Stimulated activated CD4-positive, alpha-beta T cell treated with anti-CD3 and anti-CD28 coated beads, Interleukin-4, amount 100 ng/mL, for 48 hours (primary cell): ENCODE measurements around the gene SMTNL2.
A peak's percentile ranks its signal among the peaks of the same experiment; 100 is the strongest.
"Not testable (repeated sequence)": the region's sequence is repeated elsewhere in the genome, so short reads cannot be mapped to it uniquely, and the experiment has no call there.

Experiments used
- DNase-seq, 2 donors: peaks; one replicate each; pipeline ENCODE4 v3.0.0-alpha.2; 2020; ENCODE audit warnings: low read depth in 2 of 2

SMTNL2 gene

GRCh38 chr17:4634976-4635375 lies 50.6 kb downstream of the SMTNL2 start:
- DNase-seq: no peak

- no peak for DNase-seq
Observed at GRCh38 chr17:4635823-4636375, 51.6 kb downstream of the SMTNL2 start.

DNA sequence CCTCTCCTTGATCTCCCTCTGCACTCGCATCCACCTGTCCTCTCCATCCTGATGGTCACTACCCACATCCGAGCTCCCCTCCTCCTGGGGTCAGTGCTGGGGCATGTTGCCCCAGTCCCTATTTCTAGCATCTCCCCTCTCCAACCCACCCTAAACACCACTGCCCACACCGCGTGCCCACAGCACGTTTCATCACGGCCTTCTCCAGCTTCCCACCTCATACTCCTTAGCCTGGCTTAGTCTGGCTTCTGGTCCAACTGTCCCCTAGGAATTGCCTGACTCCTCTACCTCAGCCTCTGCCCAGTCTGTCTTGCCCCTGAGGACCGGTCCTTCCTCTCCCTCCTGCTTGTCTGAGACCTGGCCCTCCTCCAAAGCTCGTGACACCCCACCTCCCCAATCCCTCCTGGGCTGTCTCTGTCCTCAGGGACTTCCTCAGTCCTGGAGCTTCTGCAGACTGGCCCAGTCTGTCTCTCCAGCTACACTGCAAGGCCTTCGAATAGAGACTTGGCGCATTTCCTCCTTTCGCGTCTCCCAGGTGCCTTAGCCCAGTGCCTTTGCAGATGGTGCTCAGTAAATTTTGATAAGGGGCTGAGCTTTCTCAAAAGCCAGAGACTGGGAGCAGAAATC lies 52.3 kb downstream of the SMTNL2 start:
- no peak for DNase-seq

- DNase-seq: not testable (repeated sequence)
Observed at GRCh38 chr17:4638766-4639165, 54.4 kb downstream of the SMTNL2 start.

DNA sequence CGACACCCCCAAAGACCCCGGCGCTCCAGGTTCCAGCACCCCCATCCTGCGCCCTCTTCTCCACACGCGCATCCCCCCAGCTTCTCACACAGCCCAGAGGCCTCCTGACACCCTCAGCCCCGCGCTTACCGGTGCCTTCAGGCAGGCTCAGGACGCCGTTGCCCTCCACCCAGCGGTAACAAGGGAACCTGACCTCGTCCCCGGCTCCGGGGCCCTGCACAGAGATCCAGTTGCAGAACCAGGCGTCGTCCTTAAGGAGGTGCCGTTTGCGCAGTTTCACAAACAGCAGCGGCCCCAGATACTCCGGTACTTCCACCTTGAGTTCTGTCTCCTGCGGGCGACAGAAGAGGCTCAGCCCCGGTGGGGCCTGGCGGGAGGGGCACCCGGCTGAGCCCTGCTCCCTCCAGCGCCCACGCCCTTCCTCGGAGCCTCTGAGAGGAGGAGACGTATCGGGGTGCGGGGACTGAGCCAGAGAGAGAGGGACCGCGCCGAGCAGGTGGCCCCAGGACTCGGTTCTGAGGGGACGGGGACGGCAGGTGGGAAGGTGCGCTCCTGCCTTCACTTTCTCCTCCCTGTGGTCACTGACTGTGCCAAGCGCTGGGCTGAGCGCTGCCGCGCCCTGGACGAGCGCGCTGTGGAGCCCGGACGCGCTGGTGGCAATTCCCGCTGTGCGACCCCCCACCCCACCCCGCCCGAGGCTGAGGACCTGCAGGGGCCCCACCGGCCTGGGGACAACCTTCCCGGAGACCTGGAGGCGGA lies 55.2 kb downstream of the SMTNL2 start:
- peak; percentile 27 to 33 for DNase-seq

DNA sequence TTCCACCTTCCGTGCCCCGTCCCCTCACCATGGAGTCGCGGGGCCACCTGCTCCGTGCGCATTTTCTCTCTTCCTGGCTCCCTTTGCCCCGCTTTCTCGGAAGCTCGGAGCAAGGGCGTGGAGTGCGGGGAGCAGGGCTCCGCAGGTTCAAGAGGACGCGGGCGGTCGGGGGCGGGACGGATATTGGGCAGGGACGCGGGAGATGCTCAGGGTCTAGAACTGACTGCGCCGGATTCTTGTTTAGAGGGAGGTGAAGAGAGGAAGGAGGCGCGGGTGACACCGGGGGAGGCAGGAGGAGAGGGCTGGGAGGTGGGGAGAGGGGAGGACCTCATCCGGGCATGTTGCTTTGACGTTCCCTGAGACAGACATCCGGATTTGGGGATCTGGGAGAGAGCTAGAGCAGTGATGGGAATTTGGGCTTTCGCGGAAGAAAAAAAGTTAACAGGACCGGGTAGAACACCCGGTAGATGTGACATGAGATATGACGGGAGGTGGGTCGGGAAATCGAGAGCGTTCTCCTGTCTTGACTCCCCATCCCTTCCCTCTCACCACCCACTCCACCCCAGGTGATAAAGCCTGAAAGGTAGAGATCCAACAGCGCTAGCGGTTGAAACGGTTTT lies 56.4 kb downstream of the SMTNL2 start:
- not testable (repeated sequence) for DNase-seq

DNA sequence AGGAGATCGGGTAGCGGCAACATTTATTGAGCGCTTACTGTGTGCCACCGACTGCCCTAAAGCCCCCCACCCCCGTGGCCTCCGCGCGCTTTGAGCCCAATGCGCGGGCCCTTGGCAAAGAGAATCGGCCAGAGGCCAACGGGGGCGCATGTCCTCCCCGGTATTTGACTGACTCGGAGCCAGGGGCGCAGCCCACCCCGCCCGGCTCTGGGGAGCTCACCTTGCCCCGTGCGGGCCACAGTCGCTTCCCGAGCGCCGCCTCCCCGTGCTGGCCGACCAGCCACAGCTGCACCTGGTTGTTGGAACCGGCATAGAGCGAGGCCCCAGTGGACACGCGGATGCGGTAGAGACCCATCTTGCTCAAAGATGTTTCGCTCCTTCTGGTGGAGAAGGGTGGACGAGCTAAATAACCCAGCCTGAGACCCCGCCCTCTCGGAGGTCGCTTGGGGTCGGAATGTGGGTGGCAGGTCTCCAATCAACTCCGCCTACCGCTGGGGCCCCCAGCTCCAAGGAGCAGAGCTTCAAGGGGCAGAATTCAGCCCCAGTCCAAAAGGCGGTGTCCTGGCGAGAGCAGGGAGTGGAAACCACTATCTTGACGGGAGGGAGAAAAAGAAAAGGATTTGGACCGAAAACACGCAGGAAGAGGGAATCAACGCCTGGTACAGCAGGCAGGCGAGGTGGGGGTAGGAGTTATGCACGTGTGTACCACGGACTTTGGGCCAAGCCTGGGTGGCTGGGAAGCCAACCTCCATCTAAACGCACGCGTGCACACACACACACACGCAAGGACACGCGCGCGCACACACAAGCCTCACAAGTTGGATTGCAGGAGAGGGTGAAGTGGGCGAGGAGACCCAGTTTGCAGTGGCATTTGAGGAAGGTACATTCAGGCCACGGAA lies 57.2 kb downstream of the SMTNL2 start, which contains the start of gene ALOX15:
Gene ALOX15 (minus strand): TSS at position 382 of the 899 bp plus-strand sequence. CDS start 27 bp downstream, at position 355.
- no peak for DNase-seq

DNA sequence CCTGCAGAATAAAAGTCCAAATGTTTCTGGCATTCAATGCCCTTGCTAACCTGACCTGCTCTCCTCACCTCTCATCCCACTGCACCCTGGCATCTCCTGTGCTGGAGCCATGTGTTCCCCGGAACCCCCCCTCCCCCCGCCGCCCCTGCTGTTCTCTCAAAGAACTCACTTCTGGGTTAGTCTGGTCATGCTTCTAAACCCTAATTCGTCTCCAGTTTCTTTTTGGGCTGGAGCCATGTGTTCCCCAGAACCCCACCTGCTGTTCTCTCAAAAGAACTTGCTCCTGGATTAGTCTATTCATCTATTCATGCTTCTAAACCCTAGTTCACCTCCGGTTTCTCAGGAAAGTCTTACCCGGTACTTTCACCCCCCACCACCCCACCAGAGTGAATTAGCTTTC lies 58.0 kb downstream of the SMTNL2 start:
- DNase-seq: no peak

DNA sequence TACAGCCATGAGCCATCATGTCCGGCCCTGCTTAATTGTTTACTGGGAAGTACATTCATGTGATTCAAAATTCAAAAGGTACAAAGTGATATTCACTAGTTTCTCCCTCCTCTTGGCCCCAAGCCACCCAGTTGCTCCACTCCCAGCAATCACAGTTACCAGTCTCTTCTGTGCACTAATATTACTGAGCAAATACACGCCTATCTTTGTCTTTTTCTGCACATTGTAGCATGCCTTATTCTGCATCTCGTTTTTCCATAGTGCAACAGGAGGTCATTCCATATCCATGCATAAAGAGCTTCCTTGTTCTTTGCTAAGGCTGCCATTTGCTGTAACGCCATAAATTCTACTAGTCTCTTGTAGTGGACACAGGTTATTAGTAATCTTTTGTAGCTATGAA lies 59.3 kb downstream of the SMTNL2 start:
- no peak for DNase-seq

GRCh38 chr17:4645642-4646041 lies 61.3 kb downstream of the SMTNL2 start:
- no peak for DNase-seq

- no peak for DNase-seq
Observed at GRCh38 chr17:4648741-4649140, 64.4 kb downstream of the SMTNL2 start.

DNA sequence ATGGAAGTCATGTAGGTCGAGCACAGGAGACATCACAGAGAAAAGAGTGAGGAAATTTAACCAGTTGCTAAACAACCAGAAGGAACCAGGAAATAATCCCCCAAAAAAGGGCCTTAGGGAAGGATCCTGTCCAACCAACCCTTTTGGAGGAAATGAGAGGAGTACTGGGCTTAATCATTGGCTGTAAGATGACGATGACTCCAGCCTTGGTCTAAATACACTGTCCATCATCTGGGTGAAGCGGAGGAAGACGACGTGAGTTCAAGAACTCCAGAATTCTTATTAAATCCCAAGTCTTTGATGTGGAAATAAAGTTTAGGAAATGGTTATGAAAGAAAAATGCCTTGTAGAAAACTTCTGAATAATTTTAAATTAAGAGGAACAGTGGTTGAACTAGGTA lies 68.7 kb downstream of the SMTNL2 start:
- DNase-seq: no peak

DNA sequence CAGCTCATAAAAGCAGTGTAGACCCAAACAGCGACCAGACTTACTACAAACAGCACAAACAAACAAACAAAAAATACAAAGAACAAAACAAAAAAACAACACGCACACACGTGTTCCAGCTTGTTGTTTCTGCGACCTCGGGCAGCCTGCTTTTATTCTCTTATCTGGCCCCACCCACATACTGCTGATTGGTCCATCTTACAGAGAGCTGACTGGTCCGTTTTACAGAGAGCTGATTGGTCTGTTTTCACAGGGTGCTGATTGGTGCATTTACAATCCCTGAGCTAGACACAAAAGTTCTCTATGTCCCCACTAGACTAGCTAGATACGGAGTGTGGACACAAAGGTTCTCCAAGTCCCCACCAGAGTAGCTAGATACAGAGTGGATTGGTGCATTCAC lies 71.6 kb downstream of the SMTNL2 start:
- not testable (repeated sequence) for DNase-seq

- DNase-seq: no peak
Observed at GRCh38 chr17:4657678-4658077, 73.3 kb downstream of the SMTNL2 start.
